HepG2 (cell line): Measurements from ENCODE around the gene RBM34. TPM values are rescaled to one million over a fixed set of nuclear protein-coding genes. Genes with fewer than 3 reads are reported as not detected.

Experiments used
- BCL6 ChIP-seq: IDR thresholded peaks from 2 replicates; pipeline ENCODE4 v1.6.1; 2016; ENCODE audit warnings: missing genetic modification reagents, missing compliant biosample characterization
- BRCA1 ChIP-seq: sonication (generic); formaldehyde crosslinking; IDR thresholded peaks from 2 replicates; pipeline ENCODE4 v1.4.0; 2020; ENCODE audit warnings: missing genetic modification reagents
- CEBPG ChIP-seq: IDR thresholded peaks from 2 replicates; pipeline ENCODE4 v1.6.1; 2016
- DRAP1 ChIP-seq: IDR thresholded peaks from 2 replicates; pipeline ENCODE4 v1.6.1; 2016; ENCODE audit warnings: missing genetic modification reagents, missing compliant biosample characterization
- FOXO1 ChIP-seq: sonication (generic); formaldehyde crosslinking; IDR thresholded peaks from 2 replicates; pipeline ENCODE4 v1.4.0; 2020; ENCODE audit warnings: missing genetic modification reagents
- KLF12 ChIP-seq: sonication (generic); formaldehyde crosslinking; IDR thresholded peaks from 2 replicates; pipeline ENCODE4 v1.4.0; 2020; ENCODE audit warnings: missing genetic modification reagents, borderline replicate concordance
- KLF9 ChIP-seq: IDR thresholded peaks from 2 replicates; pipeline ENCODE4 v1.6.1; 2016; ENCODE audit warnings: low read depth
- MEIS1 ChIP-seq: sonication (generic); formaldehyde crosslinking; IDR thresholded peaks from 2 replicates; pipeline ENCODE4 v1.9.0; 2021; ENCODE audit warnings: mild to moderate bottlenecking, missing genetic modification reagents, moderate library complexity, borderline replicate concordance
- NBN ChIP-seq: fragments of 450-650 bp; conservative IDR thresholded peaks from 2 replicates; pipeline ENCODE4 v1.6.1; 2017
- NCOA2 ChIP-seq: sonication (generic); formaldehyde crosslinking; IDR thresholded peaks from 2 replicates; pipeline ENCODE4 v1.8.0; 2022; ENCODE audit warnings: inconsistent platforms
- NFE2L1 ChIP-seq: sonication (generic); formaldehyde crosslinking; IDR thresholded peaks from 2 replicates; pipeline ENCODE4 v1.4.0; 2020; ENCODE audit warnings: missing genetic modification reagents, mild to moderate bottlenecking, borderline replicate concordance
- NR2F1 ChIP-seq, 2 experiments: fragments of 450-650 bp in 1 of 2; formaldehyde crosslinking in 1 of 2; IDR thresholded peaks; 2 replicates each; pipeline versions ENCODE4 v1.5.0 to v1.6.1; 2016 to 2020; ENCODE audit warnings: mild to moderate bottlenecking in 1 of 2, missing compliant biosample characterization in 1 of 2, missing genetic modification reagents in 1 of 2, moderate library complexity in 1 of 2
- RARA ChIP-seq: IDR thresholded peaks from 2 replicates; pipeline ENCODE4 v1.6.1; 2016; ENCODE audit warnings: missing genetic modification reagents, missing compliant biosample characterization
- RFX1 ChIP-seq: fragments of 450-650 bp; IDR thresholded peaks from 2 replicates; pipeline ENCODE4 v1.6.1; 2017
- SOX6 ChIP-seq, 2 experiments: fragments of 450-650 bp in 1 of 2; sonication (generic) in 1 of 2; formaldehyde crosslinking in 1 of 2; IDR thresholded peaks; 2 replicates each; pipeline versions ENCODE4 v1.4.0 to v1.6.1; 2017 to 2020; ENCODE audit warnings: antibody characterized with exemption in 1 of 2, mild to moderate bottlenecking in 1 of 2, missing genetic modification reagents in 1 of 2
- SSRP1 ChIP-seq: IDR thresholded peaks from 2 replicates; pipeline ENCODE4 v1.6.1; 2016; ENCODE audit warnings: control low read depth
- TBX2 ChIP-seq: sonication (generic); formaldehyde crosslinking; IDR thresholded peaks from 2 replicates; pipeline ENCODE4 v1.5.0; 2020; ENCODE audit warnings: missing genetic modification reagents, mild to moderate bottlenecking, borderline replicate concordance
- TOPORS ChIP-seq: sonication (generic); formaldehyde crosslinking; IDR thresholded peaks from 2 replicates; pipeline ENCODE4 v1.8.0; 2023; ENCODE audit warnings: mild to moderate bottlenecking, missing genetic modification reagents
- ZNF354B ChIP-seq: sonication (generic); formaldehyde crosslinking; IDR thresholded peaks from 2 replicates; pipeline ENCODE4 v1.8.0; 2022; ENCODE audit warnings: mild to moderate bottlenecking, missing genetic modification reagents
- ZNF451 ChIP-seq: sonication (generic); formaldehyde crosslinking; IDR thresholded peaks from 2 replicates; pipeline ENCODE4 v1.5.0; 2020; ENCODE audit warnings: mild to moderate bottlenecking, missing genetic modification reagents
- ZNF652 ChIP-seq: IDR thresholded peaks from 2 replicates; pipeline ENCODE4 v1.6.1; 2016; ENCODE audit warnings: low read depth, borderline replicate concordance
- ZNF772 ChIP-seq: sonication (generic); formaldehyde crosslinking; IDR thresholded peaks from 2 replicates; pipeline ENCODE4 v1.5.0; 2020; ENCODE audit warnings: mild to moderate bottlenecking, missing genetic modification reagents
- ZNF839 ChIP-seq: sonication (generic); formaldehyde crosslinking; IDR thresholded peaks from 2 replicates; pipeline ENCODE4 v1.4.0; 2020; ENCODE audit warnings: missing genetic modification reagents, mild to moderate bottlenecking, borderline replicate concordance
- polyA plus RNA-seq, 8 experiments: library from polyadenylated mRNA; depleted of rRNA in 3 of 8; stranded (reverse) in 7 of 8; unstranded in 1 of 8; fragments of >200 nt; fragmentation: Illumina TruSeq in 4 of 8; extraction: Trizol in 4 of 8; gene quantifications; 2 replicates each; pipeline versions ENCODE4 v1.2.1 to v1.2.3, GENCODE V29; 2011 to 2016; ENCODE audit warnings: low read depth in 4 of 8, missing spikeins in 1 of 8, mixed read lengths in 1 of 8; ENCODE audit not compliant: insufficient read depth in 1 of 8
- total RNA-seq, 5 experiments: library from RNA; depleted of rRNA; stranded (reverse); fragments of >200 nt; fragmentation: Illumina TruSeq; extraction: Trizol; gene quantifications; 2 replicates each; pipeline ENCODE4 v1.2.3, GENCODE V29; 2016; ENCODE audit warnings: low read depth in 1 of 5
- TF ChIP-seq, protein P1 (sequence below): sonication (generic); formaldehyde crosslinking; IDR thresholded peaks from 2 replicates; pipeline ENCODE4 v1.5.0; 2020; ENCODE audit warnings: mild to moderate bottlenecking, missing genetic modification reagents, borderline replicate concordance
- TF ChIP-seq, protein P2 (sequence below): sonication (generic); formaldehyde crosslinking; IDR thresholded peaks from 2 replicates; pipeline ENCODE4 v1.5.1; 2020; ENCODE audit warnings: mild to moderate bottlenecking, moderate library complexity, missing genetic modification reagents
- TF ChIP-seq, protein P3 (sequence below): sonication (generic); formaldehyde crosslinking; IDR thresholded peaks from 2 replicates; pipeline ENCODE4 v1.5.1; 2020; ENCODE audit warnings: missing genetic modification reagents, mild to moderate bottlenecking, borderline replicate concordance

Gene RBM34
- total and polyA plus RNA-seq, 2 of the 13 experiments (the other 11 are each of a cell fraction or from before 2014, with no cell fraction given) = 34.7 to 73.0 TPM

- TF ChIP-seq SSRP1 (CRISPR knock-in tag) = peak; percentile 64; the same call in 1 of the 2 replicates
- TF ChIP-seq ZNF772 (CRISPR knock-in tag) = peak; percentile 46; the same call in 1 of the 2 replicates
- TF ChIP-seq TBX2 (CRISPR knock-in tag) = peak; percentile 78
- TF ChIP-seq BCL6 = peak; percentile 56; the same call in 1 of the 2 replicates
- TF ChIP-seq ZNF354B (CRISPR knock-in tag) = no peak
- TF ChIP-seq, protein P1, sequence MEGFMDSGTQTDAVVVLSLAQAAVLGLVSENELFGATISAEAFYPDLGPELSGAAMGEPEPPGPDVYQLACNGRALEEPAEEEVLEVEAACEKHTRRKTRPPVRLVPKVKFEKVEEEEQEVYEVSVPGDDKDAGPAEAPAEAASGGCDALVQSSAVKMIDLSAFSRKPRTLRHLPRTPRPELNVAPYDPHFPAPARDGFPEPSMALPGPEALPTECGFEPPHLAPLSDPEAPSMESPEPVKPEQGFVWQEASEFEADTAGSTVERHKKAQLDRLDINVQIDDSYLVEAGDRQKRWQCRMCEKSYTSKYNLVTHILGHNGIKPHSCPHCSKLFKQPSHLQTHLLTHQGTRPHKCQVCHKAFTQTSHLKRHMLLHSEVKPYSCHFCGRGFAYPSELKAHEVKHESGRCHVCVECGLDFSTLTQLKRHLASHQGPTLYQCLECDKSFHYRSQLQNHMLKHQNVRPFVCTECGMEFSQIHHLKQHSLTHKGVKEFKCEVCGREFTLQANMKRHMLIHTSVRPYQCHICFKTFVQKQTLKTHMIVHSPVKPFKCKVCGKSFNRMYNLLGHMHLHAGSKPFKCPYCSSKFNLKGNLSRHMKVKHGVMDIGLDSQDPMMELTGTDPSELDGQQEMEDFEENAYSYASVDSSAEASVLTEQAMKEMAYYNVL = no peak
- TF ChIP-seq KLF9 = 0 out of 2 replicates have a peak, but pooled peaks have one; percentile 1
- no peak for TF ChIP-seq TOPORS
- TF ChIP-seq NCOA2 (CRISPR knock-in tag) = peak; percentile 86
- 0 out of 2 replicates have a peak, but pooled peaks have one; percentile 47 for TF ChIP-seq MEIS1
- peak; percentile 35; the same call in 1 of the 2 replicates for TF ChIP-seq FOXO1 (CRISPR knock-in tag)
- TF ChIP-seq NR2F1 (CRISPR knock-in tag; IDR thresholded peaks at IDR 0.05) = no peak; a peak in 1 of 4 replicates
- no peak for TF ChIP-seq SOX6 (IDR thresholded peaks at IDR 0.05)
- peak; percentile 94 for TF ChIP-seq SOX6 (CRISPR knock-in tag; IDR thresholded peaks at IDR 0.05)
- no peak for TF ChIP-seq RFX1
- TF ChIP-seq CEBPG (CRISPR knock-in tag) = peak; percentile 22; the same call in 1 of the 2 replicates
- TF ChIP-seq ZNF839 (CRISPR knock-in tag) = no peak
- TF ChIP-seq ZNF652 (CRISPR knock-in tag) = peak; percentile 73; the same call in 1 of the 2 replicates
- TF ChIP-seq ZNF451 (CRISPR knock-in tag) = no peak
- peak; percentile 70 for TF ChIP-seq RARA
- TF ChIP-seq DRAP1 = peak; percentile 33
- no peak for TF ChIP-seq NBN
- no peak for TF ChIP-seq NFE2L1 (CRISPR knock-in tag)
- TF ChIP-seq BRCA1 (CRISPR knock-in tag) = no peak
- TF ChIP-seq KLF12 (CRISPR knock-in tag) = no peak
- TF ChIP-seq, protein P2, sequence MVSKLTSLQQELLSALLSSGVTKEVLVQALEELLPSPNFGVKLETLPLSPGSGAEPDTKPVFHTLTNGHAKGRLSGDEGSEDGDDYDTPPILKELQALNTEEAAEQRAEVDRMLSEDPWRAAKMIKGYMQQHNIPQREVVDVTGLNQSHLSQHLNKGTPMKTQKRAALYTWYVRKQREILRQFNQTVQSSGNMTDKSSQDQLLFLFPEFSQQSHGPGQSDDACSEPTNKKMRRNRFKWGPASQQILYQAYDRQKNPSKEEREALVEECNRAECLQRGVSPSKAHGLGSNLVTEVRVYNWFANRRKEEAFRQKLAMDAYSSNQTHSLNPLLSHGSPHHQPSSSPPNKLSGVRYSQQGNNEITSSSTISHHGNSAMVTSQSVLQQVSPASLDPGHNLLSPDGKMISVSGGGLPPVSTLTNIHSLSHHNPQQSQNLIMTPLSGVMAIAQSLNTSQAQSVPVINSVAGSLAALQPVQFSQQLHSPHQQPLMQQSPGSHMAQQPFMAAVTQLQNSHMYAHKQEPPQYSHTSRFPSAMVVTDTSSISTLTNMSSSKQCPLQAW = peak; percentile 38; the same call in 1 of the 2 replicates
- TF ChIP-seq, protein P3, sequence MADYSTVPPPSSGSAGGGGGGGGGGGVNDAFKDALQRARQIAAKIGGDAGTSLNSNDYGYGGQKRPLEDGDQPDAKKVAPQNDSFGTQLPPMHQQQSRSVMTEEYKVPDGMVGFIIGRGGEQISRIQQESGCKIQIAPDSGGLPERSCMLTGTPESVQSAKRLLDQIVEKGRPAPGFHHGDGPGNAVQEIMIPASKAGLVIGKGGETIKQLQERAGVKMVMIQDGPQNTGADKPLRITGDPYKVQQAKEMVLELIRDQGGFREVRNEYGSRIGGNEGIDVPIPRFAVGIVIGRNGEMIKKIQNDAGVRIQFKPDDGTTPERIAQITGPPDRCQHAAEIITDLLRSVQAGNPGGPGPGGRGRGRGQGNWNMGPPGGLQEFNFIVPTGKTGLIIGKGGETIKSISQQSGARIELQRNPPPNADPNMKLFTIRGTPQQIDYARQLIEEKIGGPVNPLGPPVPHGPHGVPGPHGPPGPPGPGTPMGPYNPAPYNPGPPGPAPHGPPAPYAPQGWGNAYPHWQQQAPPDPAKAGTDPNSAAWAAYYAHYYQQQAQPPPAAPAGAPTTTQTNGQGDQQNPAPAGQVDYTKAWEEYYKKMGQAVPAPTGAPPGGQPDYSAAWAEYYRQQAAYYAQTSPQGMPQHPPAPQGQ (CRISPR knock-in tag) = no peak
Observed at GRCh38 chr1:235129774-235130570, 31.1 kb downstream of the RBM34 start (continued).
